ENCODE measurements around the gene NR4A3.
"Not testable (repeated sequence)": the region's sequence is repeated elsewhere in the genome, so short reads cannot be mapped to it uniquely, and the experiment has no call there.

Gene NR4A3

GRCh38 chr9:99835581-99835980, 13.9 kb downstream of the NR4A3 start:
- no peak for DNase-seq

GRCh38 chr9:99840072-99840471, 18.4 kb downstream of the NR4A3 start:
- DNase-seq, result no peak

GRCh38 chr9:99845063-99845462, 23.4 kb downstream of the NR4A3 start:
- DNase-seq, result no peak

- no peak for DNase-seq
Observed at GRCh38 chr9:99848447-99848846, 26.8 kb downstream of the NR4A3 start.

DNA sequence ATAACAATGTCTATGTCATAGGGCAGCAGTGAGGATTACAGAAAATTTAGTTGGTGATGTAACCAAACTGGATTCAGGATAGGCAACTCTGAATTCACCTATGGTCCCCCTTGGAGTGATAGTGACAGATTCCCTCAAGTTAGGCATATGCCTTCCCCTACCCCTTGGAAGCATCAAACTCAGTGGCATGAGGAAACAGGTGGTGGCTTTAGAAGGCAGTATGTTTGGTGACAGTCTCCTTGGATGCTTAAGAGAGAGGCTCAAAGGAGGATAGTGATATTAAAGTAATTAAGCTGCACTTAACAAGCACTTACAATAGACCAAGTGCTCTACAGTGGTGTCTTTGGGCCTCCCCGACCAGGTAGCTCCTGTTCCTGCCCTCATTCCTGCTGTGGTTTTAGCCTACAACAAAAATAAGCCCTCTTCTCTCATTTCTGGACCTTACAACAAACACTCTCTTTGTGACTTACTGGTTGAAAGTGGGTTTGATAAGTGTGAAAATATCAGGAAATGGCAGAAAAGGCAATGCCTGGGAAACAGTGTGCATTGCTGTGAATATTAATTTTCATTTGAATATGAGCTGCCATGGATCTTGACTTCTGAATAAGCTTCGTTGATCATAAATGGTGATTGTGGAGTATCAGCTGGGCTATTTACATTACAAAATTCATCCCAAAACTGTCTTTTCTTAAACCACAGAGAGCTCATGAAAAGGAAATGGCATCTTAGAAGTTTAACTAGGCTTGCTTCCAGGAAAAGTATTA, 29.2 kb downstream of the NR4A3 start:
- no peak for DNase-seq

DNA sequence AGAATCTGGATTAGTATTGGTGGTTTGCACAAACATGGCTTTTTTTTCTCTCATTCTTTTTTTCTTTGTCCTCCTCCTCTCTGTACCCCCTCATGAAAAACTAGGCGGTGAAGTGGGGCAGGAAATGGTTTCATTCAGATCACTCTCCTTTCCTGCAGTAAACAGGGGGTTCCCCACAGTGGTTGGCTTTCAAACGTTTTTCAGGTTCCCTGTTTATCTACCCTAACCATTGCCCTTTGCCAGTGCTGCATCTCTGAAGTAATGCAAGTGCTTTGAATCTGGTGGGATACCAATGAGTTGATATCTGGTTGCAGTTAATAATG, 29.8 kb downstream of the NR4A3 start:
- DNase-seq, result peak; percentile 11

GRCh38 chr9:99852617-99853016, 30.9 kb downstream of the NR4A3 start:
- DNase-seq, result no peak

- no peak for DNase-seq
Observed at GRCh38 chr9:99855467-99856176, 33.9 kb downstream of the NR4A3 start.

GRCh38 chr9:99857576-99857975, 35.9 kb downstream of the NR4A3 start:
- DNase-seq, result not testable (repeated sequence)

DNA sequence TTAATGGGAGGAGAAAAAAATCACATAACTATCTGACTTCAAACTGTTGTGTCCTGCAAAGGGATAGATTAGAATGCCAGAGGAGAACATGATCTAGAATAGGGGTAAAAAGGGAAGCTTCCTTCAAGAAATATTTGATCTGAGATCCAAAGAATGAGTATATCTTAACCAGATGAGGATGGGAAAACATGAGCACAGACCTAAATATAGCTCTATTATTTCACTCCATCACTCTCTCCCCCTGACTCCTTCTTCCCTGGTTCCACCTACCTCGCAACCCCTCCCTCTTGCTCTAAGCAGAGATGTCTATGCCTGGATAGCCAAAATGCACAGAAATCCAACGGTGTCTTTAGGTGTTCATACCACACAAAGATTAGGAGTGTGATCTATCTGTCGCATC, 36.4 kb downstream of the NR4A3 start:
- no peak for DNase-seq

GRCh38 chr9:99859243-99859980, 37.7 kb downstream of the NR4A3 start:
- no peak for DNase-seq

- DNase-seq, result no peak
Observed at GRCh38 chr9:99860266-99860665, 38.6 kb downstream of the NR4A3 start.

- DNase-seq, result no peak
Observed at GRCh38 chr9:99863955-99864354, 42.3 kb downstream of the NR4A3 start.

GRCh38 chr9:99866398-99866797, 44.7 kb downstream of the NR4A3 start:
- DNase-seq, result no peak

DNA sequence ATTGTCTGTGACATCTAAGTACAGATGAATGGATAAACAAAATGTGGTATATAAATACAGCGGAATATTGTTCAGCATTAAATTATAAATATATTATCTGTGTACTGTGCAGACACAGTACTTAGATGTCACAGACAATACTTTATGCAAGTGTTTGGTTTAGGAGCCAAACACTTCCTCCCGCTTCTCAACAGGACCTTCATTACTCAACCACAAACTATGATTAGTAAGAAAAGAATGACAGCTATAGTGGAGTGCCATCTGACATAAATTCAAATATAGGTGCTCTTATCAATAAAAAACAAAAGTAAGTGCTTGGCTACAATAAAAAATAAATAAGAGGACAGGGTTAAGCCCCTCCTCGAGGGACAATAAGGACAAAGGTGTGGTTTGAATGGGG, 45.9 kb downstream of the NR4A3 start:
- DNase-seq, result no peak

DNA sequence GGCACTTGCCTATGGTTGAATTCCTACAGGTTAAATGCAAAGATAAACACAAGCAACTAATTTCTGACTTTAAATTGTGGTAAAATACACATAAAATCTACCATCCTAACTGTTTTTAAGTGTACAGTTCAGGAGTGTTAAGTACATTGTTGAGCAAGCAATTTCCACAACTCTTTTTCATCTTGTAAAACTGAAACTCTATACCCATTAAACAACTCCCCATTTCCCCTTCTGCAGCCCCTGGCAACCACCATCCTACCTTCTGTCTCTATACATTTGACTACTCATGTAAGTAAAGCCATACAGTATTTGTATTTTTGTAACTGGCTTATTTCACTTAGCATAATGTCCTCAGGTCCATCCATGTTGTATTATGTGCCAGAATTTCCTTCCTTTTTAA, 46.3 kb downstream of the NR4A3 start:
- DNase-seq, result no peak

DNA sequence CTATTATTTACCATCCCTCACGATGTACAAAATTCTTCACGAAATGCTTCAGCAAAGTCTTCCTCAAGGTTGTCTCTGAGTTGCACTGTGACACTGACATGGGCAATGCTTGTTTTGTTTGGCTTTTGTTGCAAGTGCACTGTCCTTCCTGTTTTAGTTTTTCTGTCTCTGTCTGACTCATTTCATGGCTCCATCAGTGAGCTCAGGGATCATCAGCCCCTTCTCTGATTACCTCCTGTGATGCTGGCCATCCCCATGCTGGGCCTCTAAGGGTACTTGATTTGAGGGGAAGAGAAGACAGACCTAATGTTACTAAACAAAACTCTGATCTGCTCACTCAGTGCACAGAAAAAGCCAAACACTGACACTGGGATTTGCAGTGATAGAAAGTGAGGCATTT, 47.2 kb downstream of the NR4A3 start:
- no peak for DNase-seq

DNA sequence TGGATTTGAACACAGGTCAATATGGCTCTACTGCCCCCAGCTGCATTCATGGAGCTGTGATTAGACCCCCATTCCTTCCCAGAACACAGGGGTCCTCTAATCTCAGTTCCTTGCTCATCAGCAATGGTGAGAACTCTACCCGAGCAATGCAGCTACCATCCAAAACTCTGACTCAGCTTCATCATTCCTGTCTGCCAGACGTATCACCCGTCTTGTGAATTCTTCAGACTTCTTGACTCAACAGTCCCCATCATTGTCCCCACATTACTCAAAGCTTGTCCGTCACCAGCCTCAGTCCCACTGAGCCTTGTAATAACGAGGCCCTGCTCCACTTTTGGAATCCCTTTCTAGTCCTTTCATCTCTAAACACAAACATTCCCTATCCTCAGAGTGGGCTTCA, 48.4 kb downstream of the NR4A3 start:
- no peak for DNase-seq

- DNase-seq, result no peak
Observed at GRCh38 chr9:99873531-99873930, 51.8 kb downstream of the NR4A3 start.

GRCh38 chr9:99873943-99874584, 52.4 kb downstream of the NR4A3 start:
- no peak for DNase-seq

- DNase-seq, result no peak
Observed at GRCh38 chr9:99876190-99876589, 54.5 kb downstream of the NR4A3 start.

GRCh38 chr9:99878651-99879050, 57.0 kb downstream of the NR4A3 start:
- DNase-seq, result no peak

DNA sequence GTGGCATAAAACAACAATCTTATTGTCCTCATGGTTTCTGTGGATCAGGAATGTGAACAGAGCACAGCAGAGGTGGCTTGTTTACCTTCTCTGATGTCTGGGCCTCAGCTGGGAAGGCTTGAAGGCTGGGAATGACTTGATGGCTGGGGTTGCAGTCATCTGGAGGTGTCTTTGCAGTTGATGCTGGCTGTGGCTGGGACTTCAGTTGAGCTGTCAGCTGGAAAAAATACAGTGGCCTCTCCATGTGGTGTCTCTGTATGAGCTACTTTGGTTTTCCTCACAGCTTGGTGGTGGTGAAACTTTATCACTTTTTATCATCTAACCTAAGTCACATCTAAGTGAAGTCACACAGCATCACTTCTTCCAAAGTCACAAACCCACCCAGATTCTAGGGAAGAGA, 60.1 kb downstream of the NR4A3 start:
- no peak for DNase-seq

DNA sequence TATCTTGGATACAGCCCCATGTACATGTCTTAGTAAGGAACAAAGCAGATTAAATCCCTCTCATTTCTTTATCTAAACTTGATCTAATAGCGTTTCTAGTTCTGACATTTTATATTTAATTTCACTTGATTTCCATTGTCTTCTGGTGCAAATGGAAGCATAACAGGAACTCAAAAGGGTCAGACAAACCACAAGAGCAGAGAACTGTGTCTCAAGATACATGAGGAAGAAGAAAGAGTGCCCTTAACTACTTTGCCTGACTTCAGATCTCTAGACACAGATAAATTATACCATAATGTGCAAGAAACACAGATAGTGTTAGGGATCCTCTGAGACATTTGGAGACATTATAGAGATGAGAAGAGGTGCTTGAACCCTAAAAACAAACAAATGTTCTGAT, 64.1 kb downstream of the NR4A3 start:
- no peak for DNase-seq

All from activated T-cell treated with anti-CD3 and anti-CD28 coated beads for 4 hours (primary cell).